Transverse colon (tissue), 4 donors: ENCODE measurements around the gene GNAO1. TPM values are rescaled to one million over a fixed set of nuclear protein-coding genes. Genes with fewer than 3 reads are reported as not detected.

Experiments
- DNase-seq: peaks from one replicate; pipeline ENCODE4 v3.0.0-alpha.2; 2019
- H3K27ac ChIP-seq, 4 donors: fragments of 200-600 bp; sonication (generic); 2 replicates each; pipeline ENCODE4 v1.5.1; 2016 to 2018; ENCODE audit warnings: inconsistent platforms in 4 of 4
- H3K27me3 ChIP-seq: fragments of 200-600 bp; sonication (generic); 2 replicates; pipeline ENCODE4 v1.5.1; 2017; ENCODE audit warnings: inconsistent platforms
- H3K36me3 ChIP-seq, 4 donors: fragments of 200-600 bp; sonication (generic); 2 replicates each; pipeline ENCODE4 v1.5.1; 2017 to 2019; ENCODE audit warnings: inconsistent platforms in 4 of 4
- H3K4me1 ChIP-seq, 4 donors: fragments of 200-600 bp; sonication (generic); 2 replicates each; pipeline ENCODE4 v1.5.1; 2017 to 2020; ENCODE audit warnings: inconsistent platforms in 4 of 4
- H3K4me3 ChIP-seq, 4 donors: fragments of 200-600 bp; sonication (generic); 1 replicate in 1 of 4; 2 replicates in 3 of 4; pipeline versions ENCODE4 v1.5.1 to v1.6.1; 2017 to 2019; ENCODE audit warnings: inconsistent platforms in 4 of 4
- H3K9me3 ChIP-seq, 2 donors: fragments of 200-600 bp; sonication (generic); 2 replicates each; pipeline ENCODE4 v1.5.1; 2017 to 2019; ENCODE audit warnings: inconsistent platforms in 2 of 2
- CTCF ChIP-seq, 5 experiments: fragments of 200-600 bp in 3 of 5; fragments of 450-650 bp in 2 of 5; sonication (generic) in 3 of 5; IDR thresholded peaks; 1 replicate in 2 of 5; 2 replicates in 3 of 5; pipeline ENCODE4 v1.5.1; 2016 to 2017; ENCODE audit warnings: antibody characterized with exemption in 5 of 5, inconsistent platforms in 3 of 5, mild to moderate bottlenecking in 2 of 5, moderate library complexity in 1 of 5
- EP300 ChIP-seq: sonication (generic); formaldehyde crosslinking; IDR thresholded peaks from one replicate; pipeline ENCODE4 v1.6.1; 2017; ENCODE audit warnings: antibody characterized with exemption, low read depth
- POLR2A ChIP-seq: fragments of 450-650 bp; IDR thresholded peaks from one replicate; pipeline ENCODE4 v1.6.1; 2016; ENCODE audit warnings: antibody characterized with exemption, mild to moderate bottlenecking, moderate library complexity
- POLR2AphosphoS5 ChIP-seq, 3 donors: sonication (generic); formaldehyde crosslinking; IDR thresholded peaks; one replicate each; pipeline ENCODE4 v1.6.1; 2016; ENCODE audit warnings: antibody characterized with exemption in 3 of 3
- WGBS, 2 donors: methylation state at CpG; one replicate each; pipeline ENCODE4 v1.1.5; 2018; ENCODE audit warnings: low coverage in 1 of 2; 5-methylcytosine and 5-hydroxymethylcytosine counted together
- in situ Hi-C, 4 donors: fragments of 200-750 bp; cut with MboI; loops; one replicate each; pipeline versions ENCODE4 v1.15.0 to v1.15.1; 2017; ENCODE audit warnings: low sequenced_read_pairs in 3 of 4, low pct_ligation_motif_present in 1 of 4, low pct_unique_long_range_greater_than_20kb in 1 of 4
- intact Hi-C: fragments of 100-400 bp; cut with DNase I; formaldehyde crosslinking; loops from one replicate; pipeline ENCODE4 v1.15.1; 2023; ENCODE audit warnings: low total_unique reads
- total RNA-seq, 4 donors: library from RNA; depleted of rRNA; stranded (reverse); fragments of >200 nt; gene quantifications; one replicate each; pipeline ENCODE4 v1.1.0, GENCODE V29; 2016

Gene GNAO1
- total RNA-seq, 4 donors from 2014 or later: 7.3 to 25.4 (median 11.3) TPM

- Histone ChIP-seq H3K36me3 (no peaks in the 10 kb centered on the region), H3K4me3 (no peak overlapping the region), H3K9me3 (no peaks in the 10 kb centered on the region), H3K27ac (no peak overlapping the region), H3K4me1 (no peaks in the 10 kb centered on the region), H3K27me3 (no peaks in the 10 kb centered on the region)
- TF ChIP-seq EP300 (no peak), POLR2AphosphoS5 (IDR thresholded peaks at IDR 0.05) (no peak), CTCF (IDR thresholded peaks at IDR 0.05) (no peak), POLR2A (no peak)
- DNase-seq: no peak
- in situ Hi-C loops: loop anchor here in 3 of 4 donors (10.0 to 25.0 kb wide), 3 partner anchors 267 to 367 kb away; no protein-coding TSS in a partner anchor
- intact Hi-C loops: no loop called here
- 73% methylated on average over 13 of the region's 13 CpGs; no CpG with 5 or more reads in 1 of the 2 donors for WGBS, 2 donors
These were observed 120.1 kb downstream of the GNAO1 start for GRCh38 chr16:56311208-56312027.

- in situ Hi-C loops: loop anchor here in 3 of 4 donors (10.0 to 25.0 kb wide), 3 partner anchors 267 to 367 kb away; no protein-coding TSS in a partner anchor
- Histone ChIP-seq H3K36me3 (no peaks in the 10 kb centered on the region), H3K4me1 (no peaks in the 10 kb centered on the region), H3K27ac (no peak overlapping the region), H3K27me3 (no peaks in the 10 kb centered on the region), H3K9me3 (no peaks in the 10 kb centered on the region), H3K4me3 (no peak overlapping the region)
- TF ChIP-seq EP300 (no peak), POLR2AphosphoS5 (IDR thresholded peaks at IDR 0.05) (no peak), POLR2A (no peak), CTCF (IDR thresholded peaks at IDR 0.05) (no peak)
- intact Hi-C loops: no loop called here
- DNase-seq: no peak
- 74 to 95% methylated on average over 7 to 11 of the region's 11 CpGs for WGBS, 2 donors
These were observed 120.7 kb downstream of the GNAO1 start for GRCh38 chr16:56312028-56312300.

- H3K9me3 ChIP-seq: no peaks in the 10 kb centered on the region
- DNase-seq: no peak
- TF ChIP-seq EP300: no peak
- TF ChIP-seq POLR2AphosphoS5 (IDR thresholded peaks at IDR 0.05): no peak
- no peak for TF ChIP-seq POLR2A
- no peak for TF ChIP-seq CTCF (IDR thresholded peaks at IDR 0.05)
- 91% methylated on average over 7 of the region's 7 CpGs; no CpG with 5 or more reads in 1 of the 2 donors for WGBS, 2 donors
- intact Hi-C loops (no loop called here), in situ Hi-C loops (loop anchor here in 3 of 4 donors (10.0 to 25.0 kb wide), 3 partner anchors 268 to 368 kb away; no protein-coding TSS in a partner anchor)
- H3K27ac ChIP-seq: no peak overlapping the region
- H3K27me3 ChIP-seq: no peaks in the 10 kb centered on the region
- H3K4me3 ChIP-seq: no peak overlapping the region
- H3K36me3 ChIP-seq: no peaks in the 10 kb centered on the region
- H3K4me1 ChIP-seq: no peaks in the 10 kb centered on the region
These were observed 121.3 kb downstream of the GNAO1 start for GRCh38 chr16:56312556-56312955.

- H3K27ac ChIP-seq: no peak overlapping the region
- H3K4me3 ChIP-seq: no peak overlapping the region
- no peaks in the 10 kb centered on the region for H3K27me3 ChIP-seq
- peaks cover 0 to 10% (median 3%) of the 10 kb centered on the region in 4 donors for H3K4me1 ChIP-seq
- TF ChIP-seq CTCF (IDR thresholded peaks at IDR 0.05) (no peak), POLR2A (no peak), EP300 (no peak), POLR2AphosphoS5 (IDR thresholded peaks at IDR 0.05) (no peak)
- H3K9me3 ChIP-seq: no peaks in the 10 kb centered on the region
- no peaks in the 10 kb centered on the region for H3K36me3 ChIP-seq
- no peak for DNase-seq
- WGBS, 2 donors: 71 to 75% methylated on average over 16 to 18 of the region's 18 CpGs
- in situ Hi-C loops (loop anchor here in 3 of 4 donors (10.0 to 25.0 kb wide), 3 partner anchors 270 to 370 kb away; no protein-coding TSS in a partner anchor), intact Hi-C loops (no loop called here)
These were observed 123.1 kb downstream of the GNAO1 start for GRCh38 chr16:56314244-56314850.
